ENCODE results near the gene RBAK.
"Not testable (repeated sequence)": the region's sequence is repeated elsewhere in the genome, so short reads cannot be mapped to it uniquely, and the experiment has no call there.

Gene RBAK

GRCh38 chr7:5045558-5046396 is at the start of gene RBAK:
Gene RBAK (plus strand): TSS chr7:5045860. CDS start chr7:5048077, 2,217 bp downstream.
- DNase-seq = peak; percentile 96

GRCh38 chr7:4996696-4997222 is 48.9 kb upstream of the RBAK start:
- no peak for DNase-seq

GRCh38 chr7:4998244-4998643 is 47.4 kb upstream of the RBAK start:
- no peak for DNase-seq

GRCh38 chr7:4998910-4999309 is 46.8 kb upstream of the RBAK start:
- no peak for DNase-seq

GRCh38 chr7:4999369-4999950 is 46.2 kb upstream of the RBAK start:
- DNase-seq = no peak

GRCh38 chr7:5001003-5001402 is 44.7 kb upstream of the RBAK start:
- no peak for DNase-seq

GRCh38 chr7:5001911-5002310 is 43.7 kb upstream of the RBAK start:
- no peak for DNase-seq

GRCh38 chr7:5005066-5005465 is 40.6 kb upstream of the RBAK start:
- no peak for DNase-seq

- no peak for DNase-seq
These were observed 32.7 kb upstream of the RBAK start for GRCh38 chr7:5012985-5013384.

- DNase-seq = not testable (repeated sequence)
These were observed 29.7 kb upstream of the RBAK start for GRCh38 chr7:5015936-5016335.

GRCh38 chr7:5017626-5018025 is 28.0 kb upstream of the RBAK start:
- DNase-seq = not testable (repeated sequence)

- no peak for DNase-seq
These were observed 25.6 kb upstream of the RBAK start for GRCh38 chr7:5020098-5020497.

GRCh38 chr7:5020976-5021550 is 24.6 kb upstream of the RBAK start:
- not testable (repeated sequence) for DNase-seq

- not testable (repeated sequence) for DNase-seq
These were observed 22.0 kb upstream of the RBAK start for GRCh38 chr7:5023626-5024025.

GRCh38 chr7:5027796-5028410 is 17.8 kb upstream of the RBAK start:
- DNase-seq = not testable (repeated sequence)

- DNase-seq = not testable (repeated sequence)
These were observed 12.5 kb upstream of the RBAK start for GRCh38 chr7:5033186-5033585.

- no peak for DNase-seq
These were observed 10.4 kb upstream of the RBAK start for GRCh38 chr7:5035276-5035675.

- no peak for DNase-seq
These were observed 9.2 kb upstream of the RBAK start for GRCh38 chr7:5036446-5036845.

- DNase-seq = no peak
These were observed 4.6 kb upstream of the RBAK start for GRCh38 chr7:5041047-5041446.

GRCh38 chr7:5043661-5044060 is 2.0 kb upstream of the RBAK start:
- DNase-seq = no peak

- not testable (repeated sequence) for DNase-seq
These were observed 705 bp downstream of the RBAK start for GRCh38 chr7:5046397-5046732.

GRCh38 chr7:5047127-5047526 is 1.5 kb downstream of the RBAK start:
- DNase-seq = not testable (repeated sequence)

GRCh38 chr7:5050676-5051075 is 5.0 kb downstream of the RBAK start:
- no peak for DNase-seq
